Mucosa of rectum (tissue), 2 donors: ENCODE results near the gene NRF1.

ENCODE experiments used
- H3K27ac ChIP-seq, 2 donors: one replicate each; pipeline ENCODE4 v1.7.0; 2013; ENCODE audit warnings: inconsistent platforms in 2 of 2, low read depth in 2 of 2, low read length in 2 of 2
- H3K27me3 ChIP-seq, 2 donors: one replicate each; pipeline ENCODE4 v1.7.0; 2013; ENCODE audit warnings: low read length in 2 of 2; ENCODE audit not compliant: control insufficient read depth in 2 of 2, insufficient read depth in 2 of 2
- H3K36me3 ChIP-seq, 2 donors: one replicate each; pipeline ENCODE4 v1.7.0; 2013; ENCODE audit warnings: low read length in 2 of 2; ENCODE audit not compliant: control insufficient read depth in 2 of 2, insufficient read depth in 2 of 2
- H3K4me1 ChIP-seq, 2 donors: one replicate each; pipeline ENCODE4 v1.7.0; 2013; ENCODE audit warnings: low read length in 2 of 2, mild to moderate bottlenecking in 1 of 2; ENCODE audit not compliant: control insufficient read depth in 2 of 2, insufficient read depth in 2 of 2
- H3K4me3 ChIP-seq, 2 donors: one replicate each; pipeline ENCODE4 v1.7.0; 2013; ENCODE audit warnings: low read length in 2 of 2
- H3K9ac ChIP-seq, 2 donors: one replicate each; pipeline ENCODE4 v1.7.0; 2013; ENCODE audit warnings: low read length in 2 of 2, low read depth in 1 of 2, mild to moderate bottlenecking in 1 of 2
- H3K9me3 ChIP-seq, 2 donors: one replicate each; pipeline ENCODE4 v1.7.0; 2013; ENCODE audit warnings: low read length in 2 of 2; ENCODE audit not compliant: control insufficient read depth in 2 of 2
- donor health status: healthy.
- donor health status: Normal muscosa, but diverticular disease.

Gene NRF1

GRCh38 chr7:129750501-129750900 lies 139.0 kb downstream of the NRF1 start:
- Histone ChIP-seq H3K4me1 (no peaks in the 10 kb centered on the region), H3K36me3 (peaks cover 12 to 17% of the 10 kb centered on the region in 2 donors), H3K27ac (no peak overlapping the region), H3K9ac (no peak overlapping the region), H3K27me3 (no peaks in the 10 kb centered on the region), H3K4me3 (no peak overlapping the region), H3K9me3 (no peaks in the 10 kb centered on the region)

- Histone ChIP-seq H3K9me3 (no peaks in the 10 kb centered on the region), H3K9ac (no peak overlapping the region), H3K27me3 (no peaks in the 10 kb centered on the region), H3K27ac (no peak overlapping the region), H3K36me3 (peaks cover 18 to 24% of the 10 kb centered on the region in 2 donors), H3K4me1 (no peaks in the 10 kb centered on the region), H3K4me3 (no peak overlapping the region)
Observed at GRCh38 chr7:129751916-129752315, 140.4 kb downstream of the NRF1 start.

- Histone ChIP-seq H3K27me3 (no peaks in the 10 kb centered on the region), H3K9me3 (no peaks in the 10 kb centered on the region), H3K4me3 (no peak overlapping the region), H3K9ac (no peak overlapping the region), H3K4me1 (no peaks in the 10 kb centered on the region), H3K27ac (no peak overlapping the region), H3K36me3 (peaks cover 13 to 17% of the 10 kb centered on the region in 2 donors)
Observed at GRCh38 chr7:129752760-129753159, 141.2 kb downstream of the NRF1 start.

DNA sequence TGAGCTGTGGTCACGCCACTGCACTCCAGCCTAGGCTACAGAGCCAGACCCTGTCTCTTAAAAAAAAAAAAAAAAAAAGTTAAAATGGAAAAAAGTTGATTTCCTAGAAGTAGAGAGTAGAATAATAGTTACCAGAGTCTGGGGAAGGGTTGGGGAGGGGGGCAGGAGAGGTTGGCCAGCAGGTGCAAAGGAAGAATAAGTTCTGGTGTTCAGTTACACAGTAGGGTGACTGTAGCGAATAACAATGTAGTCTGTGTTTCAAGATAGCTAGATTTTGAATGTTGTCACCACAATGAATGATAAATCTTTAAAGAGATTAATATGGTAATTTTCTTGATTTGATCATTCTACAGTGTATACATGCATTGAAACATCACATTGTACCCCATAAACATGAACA lies 142.9 kb downstream of the NRF1 start:
- Histone ChIP-seq H3K9me3 (no peaks in the 10 kb centered on the region), H3K4me1 (no peaks in the 10 kb centered on the region), H3K9ac (no peak overlapping the region), H3K4me3 (no peak overlapping the region), H3K27me3 (no peaks in the 10 kb centered on the region), H3K27ac (no peak overlapping the region), H3K36me3 (peaks cover 13 to 17% of the 10 kb centered on the region in 2 donors)

GRCh38 chr7:129757991-129758390 lies 146.5 kb downstream of the NRF1 start:
- Histone ChIP-seq H3K9me3 (no peaks in the 10 kb centered on the region), H3K27me3 (no peaks in the 10 kb centered on the region), H3K36me3 (peaks cover 13% of the 10 kb centered on the region in 2 donors), H3K4me1 (no peaks in the 10 kb centered on the region), H3K27ac (no peak overlapping the region), H3K9ac (no peak overlapping the region), H3K4me3 (no peak overlapping the region)

DNA sequence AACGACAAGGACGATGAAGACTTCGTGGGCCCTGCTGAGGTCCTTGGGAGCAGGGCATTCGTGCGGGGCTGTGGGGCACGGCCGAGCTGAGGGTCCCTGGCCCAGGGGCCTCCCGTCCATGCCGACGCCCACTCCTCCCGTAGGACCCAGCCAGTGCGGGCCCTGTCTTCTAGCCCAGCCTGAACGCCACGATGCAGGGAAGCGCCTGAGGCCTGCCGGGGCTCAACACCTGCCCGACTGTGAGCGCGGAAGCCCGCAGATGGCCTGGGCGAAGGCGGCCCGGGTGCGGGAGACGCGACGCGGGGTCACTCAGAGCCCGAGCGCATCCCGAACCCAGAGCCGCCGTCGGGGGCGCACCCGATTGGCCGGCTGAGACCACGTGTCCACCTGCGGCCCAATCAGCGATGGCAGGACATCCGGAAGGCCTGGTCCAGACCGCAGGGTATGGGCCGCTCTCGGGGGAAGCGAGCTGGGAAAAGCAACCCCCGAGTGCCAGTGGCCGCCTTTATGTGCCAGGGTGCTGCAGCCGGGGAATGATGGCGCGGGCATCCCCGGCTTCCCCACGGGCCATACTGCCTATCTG lies 151.0 kb downstream of the NRF1 start:
- H3K4me3 ChIP-seq = no peak overlapping the region
- no peaks in the 10 kb centered on the region for H3K9me3 ChIP-seq
- H3K27me3 ChIP-seq = no peaks in the 10 kb centered on the region
- H3K4me1 ChIP-seq = no peaks in the 10 kb centered on the region
- no peak overlapping the region for H3K27ac ChIP-seq
- H3K9ac ChIP-seq = no peak overlapping the region
- H3K36me3 ChIP-seq = no peaks in the 10 kb centered on the region

DNA sequence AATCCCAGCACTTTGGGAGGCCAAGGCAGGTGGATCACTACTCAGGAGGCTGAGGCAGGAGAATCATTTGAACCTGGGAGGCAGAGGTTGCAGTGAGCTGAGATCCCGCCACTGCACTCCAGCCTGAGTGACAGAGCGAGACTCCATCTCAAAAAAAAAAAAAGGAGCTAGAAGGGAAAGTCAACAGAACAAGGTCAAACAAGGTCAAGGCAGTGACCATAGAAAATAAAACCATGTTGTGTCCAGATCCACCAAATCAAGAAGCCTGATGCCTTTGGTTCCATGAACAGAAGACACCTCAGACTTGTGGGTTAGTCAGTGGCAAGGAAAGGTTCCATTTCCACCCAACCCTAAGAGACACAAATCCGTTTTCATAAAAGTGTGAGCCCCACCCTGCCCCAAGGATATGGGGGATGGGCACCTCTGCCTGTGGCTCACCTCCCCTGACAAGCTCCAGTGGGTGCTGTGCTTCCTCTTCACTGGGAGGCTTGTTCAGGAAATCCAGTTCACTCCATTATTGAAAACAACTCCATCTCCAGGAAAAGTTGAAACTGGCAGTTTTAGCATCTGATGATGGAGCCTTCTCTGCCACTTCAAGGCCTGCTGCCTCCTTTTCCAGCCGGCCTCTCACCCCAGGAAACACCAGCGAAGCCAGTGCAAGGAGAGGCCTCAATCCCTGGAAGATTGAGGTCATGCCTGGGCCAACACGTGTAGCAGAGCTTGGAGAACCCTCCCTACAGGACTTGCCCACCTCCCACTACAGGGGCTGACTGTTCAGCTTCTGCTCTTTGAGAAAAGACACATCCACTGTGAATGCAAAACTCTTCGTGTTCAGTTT lies 152.9 kb downstream of the NRF1 start:
- Histone ChIP-seq H3K4me3 (no peak overlapping the region), H3K27me3 (no peaks in the 10 kb centered on the region), H3K36me3 (no peaks in the 10 kb centered on the region), H3K27ac (no peak overlapping the region), H3K9ac (no peak overlapping the region), H3K4me1 (no peaks in the 10 kb centered on the region), H3K9me3 (no peaks in the 10 kb centered on the region)

GRCh38 chr7:129765352-129765751 lies 153.8 kb downstream of the NRF1 start:
- Histone ChIP-seq H3K4me3 (no peak overlapping the region), H3K27ac (no peak overlapping the region), H3K36me3 (no peaks in the 10 kb centered on the region), H3K4me1 (no peaks in the 10 kb centered on the region), H3K27me3 (no peaks in the 10 kb centered on the region), H3K9me3 (no peaks in the 10 kb centered on the region), H3K9ac (no peak overlapping the region)

- H3K9me3 ChIP-seq = no peaks in the 10 kb centered on the region
- H3K4me3 ChIP-seq = no peak overlapping the region
- no peak overlapping the region for H3K27ac ChIP-seq
- H3K4me1 ChIP-seq = no peaks in the 10 kb centered on the region
- no peak overlapping the region for H3K9ac ChIP-seq
- H3K27me3 ChIP-seq = no peaks in the 10 kb centered on the region
- no peaks in the 10 kb centered on the region for H3K36me3 ChIP-seq
Observed at GRCh38 chr7:129767120-129768015, 155.8 kb downstream of the NRF1 start.
